ENCODE data around the gene SLA2.
"Not testable (repeated sequence)": the region's sequence is repeated elsewhere in the genome, so short reads cannot be mapped to it uniquely, and the experiment has no call there.

The SLA2 gene

DNA sequence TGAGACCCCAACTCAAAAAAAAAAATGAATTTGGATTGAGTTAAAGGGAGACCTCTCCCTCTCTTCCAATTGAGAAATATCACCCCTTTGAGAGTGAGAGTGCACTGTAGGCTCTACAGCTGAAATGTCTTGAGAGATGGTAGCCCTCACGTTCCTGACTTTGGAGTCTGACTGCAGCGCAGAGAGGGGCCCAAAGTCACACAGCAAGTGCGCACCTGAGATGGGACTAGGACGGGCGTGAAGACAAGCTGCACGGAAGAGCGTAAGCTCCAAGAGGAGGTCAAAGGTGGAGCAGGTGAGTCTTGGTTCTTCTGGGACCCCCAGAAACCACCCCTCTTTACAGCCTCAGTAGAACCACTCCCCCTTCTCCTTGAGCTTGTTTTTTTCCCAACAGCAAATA lies 643 bp downstream of the SLA2 start:
- DNase-seq (ENCODE audit: low read depth) = no peak

GRCh38 chr20:36644706-36645095 lies 1.3 kb downstream of the SLA2 start:
- DNase-seq (ENCODE audit: low read depth) = peak; percentile 19

DNA sequence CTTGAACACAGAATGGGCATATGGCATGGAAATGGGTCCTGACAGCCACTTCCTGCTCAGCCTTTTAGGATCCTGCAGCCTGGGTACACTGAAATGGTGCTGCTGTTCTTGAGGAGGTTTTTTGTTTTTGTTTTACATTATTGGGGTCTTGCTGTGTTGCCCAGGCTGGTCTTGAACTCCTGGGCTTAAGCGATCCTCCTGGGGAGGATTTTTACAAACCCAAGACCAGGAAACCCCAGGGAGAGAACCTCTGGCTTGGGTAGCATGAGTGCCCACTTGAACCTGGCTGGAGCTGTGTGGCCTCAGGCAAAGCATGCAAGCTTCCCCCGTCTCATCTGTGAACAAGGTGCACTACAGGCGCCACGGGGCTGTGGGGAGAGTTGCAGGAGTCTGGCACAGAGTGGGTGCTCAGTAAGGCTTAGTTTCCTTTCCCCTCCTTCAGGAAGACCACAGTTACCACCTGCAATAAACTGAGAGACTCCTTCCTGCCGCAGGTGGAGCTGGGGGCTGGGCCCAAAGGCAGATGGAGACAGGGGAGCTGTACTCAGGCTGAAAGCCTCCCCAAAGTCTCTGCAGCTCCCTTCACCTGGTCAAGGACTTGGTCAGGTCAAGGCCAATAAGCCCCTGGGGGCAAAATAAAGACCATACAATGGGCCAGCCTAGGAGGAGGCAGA lies 1.8 kb downstream of the SLA2 start:
- DNase-seq (ENCODE audit: low read depth) = no peak

DNA sequence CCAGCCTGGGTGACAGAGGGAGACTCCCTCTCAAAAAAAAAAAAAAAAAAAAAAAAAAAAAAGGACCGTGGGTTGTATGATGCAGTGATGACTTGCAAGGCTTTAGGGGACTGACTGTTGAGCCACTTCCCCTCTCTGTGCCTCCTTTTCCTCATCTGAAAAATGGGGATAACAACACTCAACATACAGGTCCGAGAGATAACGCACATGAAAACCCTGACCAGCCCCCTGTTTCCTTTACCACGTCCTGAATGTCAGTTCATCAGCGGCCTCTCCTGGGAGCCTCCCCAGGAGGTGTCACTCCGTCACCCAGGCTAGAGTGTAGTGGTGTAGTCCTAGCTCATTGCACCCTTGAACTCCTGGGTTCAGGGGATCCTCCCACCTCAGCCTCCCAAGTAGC lies 3.9 kb downstream of the SLA2 start:
- no peak for DNase-seq (ENCODE audit: low read depth)

GRCh38 chr20:36641506-36641843 lies 4.5 kb downstream of the SLA2 start:
- DNase-seq (ENCODE audit: low read depth) = no peak

DNA sequence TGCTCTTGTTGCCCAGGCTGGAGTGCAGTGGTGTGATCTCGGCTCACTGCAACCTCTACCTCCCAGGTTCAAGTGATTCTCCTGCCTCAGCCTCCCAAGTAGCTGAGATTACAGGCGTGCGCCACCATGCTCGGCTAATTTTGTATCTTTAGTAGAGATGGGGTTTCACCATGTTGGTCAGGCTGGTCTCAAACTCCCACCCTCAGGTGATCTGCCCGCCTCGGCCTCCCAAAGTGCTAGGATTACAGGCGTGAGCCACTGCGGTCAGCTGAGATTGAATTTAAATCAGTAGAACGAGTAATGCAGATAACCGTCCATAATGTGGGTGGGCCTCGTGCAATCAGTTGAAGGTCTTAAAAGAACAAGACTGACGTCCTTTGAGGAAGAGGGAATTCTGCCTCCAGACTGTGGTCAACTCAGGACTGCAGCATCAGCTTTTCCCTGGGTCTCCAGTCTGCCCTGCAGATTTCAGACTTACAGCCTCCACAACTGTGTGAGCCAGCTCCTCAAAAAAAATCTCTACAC lies 7.1 kb downstream of the SLA2 start:
- DNase-seq (ENCODE audit: low read depth) = not testable (repeated sequence)

DNA sequence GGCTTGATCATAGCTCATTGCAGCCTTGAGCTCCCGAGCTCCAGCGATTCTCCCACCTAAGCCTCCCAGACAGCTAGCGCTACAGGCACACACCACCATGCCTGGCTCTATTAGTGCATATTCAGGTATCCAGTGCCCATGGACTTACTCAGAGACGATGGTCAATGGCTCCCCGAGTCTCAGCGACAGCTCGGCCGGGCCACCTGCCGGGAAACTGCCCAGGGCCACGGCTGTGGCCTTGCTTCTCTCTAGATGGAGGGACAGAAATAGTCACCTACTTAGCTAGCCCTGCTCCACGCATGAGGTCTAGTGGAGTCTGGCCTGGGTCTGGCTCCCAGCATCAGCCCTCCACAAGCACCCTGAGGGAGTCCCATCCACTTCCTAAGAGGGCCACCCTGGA lies 11.7 kb downstream of the SLA2 start:
- DNase-seq (ENCODE audit: low read depth) = no peak

GRCh38 chr20:36633285-36633772 lies 12.7 kb downstream of the SLA2 start:
- DNase-seq (ENCODE audit: low read depth) = no peak

DNA sequence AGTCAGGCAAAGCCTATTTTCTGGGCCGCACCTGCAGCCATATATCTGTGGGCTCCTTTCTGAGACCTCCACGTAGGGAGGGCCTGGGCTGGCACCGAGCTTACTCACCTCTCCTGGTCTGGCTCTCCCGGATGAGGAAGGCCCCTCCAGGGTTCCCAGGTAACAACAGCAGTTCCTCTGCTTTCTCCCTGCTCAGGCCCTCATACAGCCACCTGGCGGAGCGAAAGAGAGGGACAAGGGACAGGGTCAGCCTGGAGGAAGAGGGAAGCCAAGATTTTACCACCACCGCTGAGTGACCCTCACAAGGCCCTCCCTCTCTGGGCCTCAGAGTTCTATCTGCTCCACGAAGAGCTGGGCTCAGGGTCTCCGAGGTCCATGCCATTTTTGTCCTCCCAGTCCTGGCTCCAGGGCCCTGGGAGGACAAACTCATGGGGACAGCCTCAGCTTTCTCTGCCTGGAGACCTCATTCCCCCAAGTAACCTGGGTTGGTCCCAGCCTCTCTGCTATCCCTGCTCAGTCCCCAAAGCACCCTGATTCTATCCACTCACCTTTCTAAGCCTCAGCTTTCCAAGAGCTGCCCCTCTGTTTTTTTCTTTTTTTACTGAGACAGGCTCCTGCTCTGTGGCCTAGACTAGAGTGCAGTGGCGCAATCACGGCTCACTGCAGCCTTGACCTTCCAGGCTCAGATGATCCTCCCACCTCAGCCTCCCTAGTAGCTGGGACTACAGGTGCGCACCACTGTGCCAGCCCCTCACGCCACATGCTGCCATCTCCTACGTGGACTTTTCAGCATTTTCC lies 13.3 kb downstream of the SLA2 start:
- no peak for DNase-seq (ENCODE audit: low read depth)

- no peak for DNase-seq (ENCODE audit: low read depth)
Observed at GRCh38 chr20:36632147-36632486, 13.9 kb downstream of the SLA2 start.

- DNase-seq (ENCODE audit: low read depth) = no peak
Observed at GRCh38 chr20:36631646-36632045, 14.3 kb downstream of the SLA2 start.

- DNase-seq (ENCODE audit: low read depth) = no peak
Observed at GRCh38 chr20:36629719-36630681, 16.0 kb downstream of the SLA2 start.

GRCh38 chr20:36628076-36628475 lies 17.9 kb downstream of the SLA2 start:
- no peak for DNase-seq (ENCODE audit: low read depth)

- DNase-seq (ENCODE audit: low read depth) = no peak
Observed at GRCh38 chr20:36624944-36625324, 21.1 kb downstream of the SLA2 start.

DNA sequence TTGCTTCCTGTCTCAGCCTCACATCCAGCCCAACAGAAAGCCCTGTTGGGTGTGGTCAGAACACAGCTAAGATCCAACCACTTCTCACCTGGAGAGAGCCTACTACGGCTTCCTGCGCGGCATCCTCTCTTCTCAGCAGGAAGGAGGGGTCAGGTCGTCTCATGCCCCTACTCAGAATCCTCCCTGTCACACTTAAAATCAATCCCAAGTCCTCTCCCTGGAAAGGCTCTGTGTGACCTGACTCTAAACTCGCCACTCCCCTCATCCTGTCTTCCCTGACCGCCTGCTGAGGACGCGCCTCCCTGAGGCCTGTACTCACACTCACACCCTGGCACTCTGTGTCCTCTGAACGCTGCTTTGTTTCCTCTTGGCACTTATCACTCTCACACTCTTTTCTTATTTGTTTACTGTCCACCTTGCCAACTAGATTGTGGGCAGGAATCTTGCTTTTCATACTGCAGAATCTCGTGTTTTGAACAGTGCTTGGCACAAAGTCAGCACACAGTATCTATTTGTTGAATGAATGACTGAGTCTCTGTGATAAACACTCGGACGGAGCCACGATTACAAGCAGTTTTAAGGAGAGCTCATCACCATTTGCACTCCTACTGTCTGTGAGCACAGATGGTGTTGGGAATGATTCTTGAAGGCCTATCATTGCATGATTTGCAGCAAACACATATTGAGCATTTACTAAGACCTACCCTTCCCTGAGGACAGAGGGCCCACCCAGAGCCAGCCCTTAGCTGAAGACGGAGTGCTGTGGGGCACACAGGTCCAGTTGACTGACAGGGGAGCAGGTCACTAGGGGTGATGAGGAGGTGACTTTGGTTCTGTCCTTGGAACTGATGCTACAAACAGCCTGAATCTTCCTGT lies 21.7 kb downstream of the SLA2 start:
- DNase-seq (ENCODE audit: low read depth) = no peak

DNA sequence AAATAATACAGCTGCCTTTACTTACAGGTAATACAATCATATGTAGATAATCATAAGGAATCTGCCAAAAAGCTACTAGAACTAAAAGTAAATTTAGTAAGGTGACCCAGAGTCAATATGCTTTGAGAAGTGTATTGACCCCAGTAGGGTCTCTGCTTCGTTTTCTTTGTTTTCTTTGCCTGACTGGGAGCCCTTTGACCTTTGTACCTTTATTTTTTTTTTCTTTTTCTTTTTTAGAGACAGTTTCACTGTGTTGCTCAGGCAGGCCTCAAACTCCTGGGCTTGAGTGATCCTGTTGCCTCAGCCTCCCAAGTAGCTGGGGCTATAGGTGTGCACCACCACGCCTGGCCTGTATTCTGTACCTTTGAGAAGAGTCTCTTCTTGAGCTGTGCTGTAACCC lies 22.6 kb downstream of the SLA2 start:
- DNase-seq (ENCODE audit: low read depth) = no peak

DNA sequence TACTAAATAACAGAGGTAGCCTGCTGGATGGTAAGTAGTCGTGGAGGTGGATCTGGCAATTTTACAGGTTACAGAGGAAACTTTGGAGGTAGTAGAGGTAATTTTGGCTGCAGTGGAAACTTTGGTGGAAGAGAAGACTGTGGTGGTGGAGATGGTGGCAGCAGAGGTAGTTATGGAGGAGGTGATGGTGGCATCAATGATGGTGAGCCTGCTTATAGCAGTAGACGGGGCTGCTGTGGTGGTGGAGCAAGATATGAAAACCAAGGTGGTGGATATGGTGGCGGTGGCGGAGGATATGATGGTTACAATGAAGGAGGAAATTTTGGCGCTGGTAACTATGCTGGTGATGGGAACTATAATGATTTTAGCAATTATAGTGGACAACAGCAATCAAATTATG lies 25.1 kb downstream of the SLA2 start:
- DNase-seq (ENCODE audit: low read depth) = no peak

DNA sequence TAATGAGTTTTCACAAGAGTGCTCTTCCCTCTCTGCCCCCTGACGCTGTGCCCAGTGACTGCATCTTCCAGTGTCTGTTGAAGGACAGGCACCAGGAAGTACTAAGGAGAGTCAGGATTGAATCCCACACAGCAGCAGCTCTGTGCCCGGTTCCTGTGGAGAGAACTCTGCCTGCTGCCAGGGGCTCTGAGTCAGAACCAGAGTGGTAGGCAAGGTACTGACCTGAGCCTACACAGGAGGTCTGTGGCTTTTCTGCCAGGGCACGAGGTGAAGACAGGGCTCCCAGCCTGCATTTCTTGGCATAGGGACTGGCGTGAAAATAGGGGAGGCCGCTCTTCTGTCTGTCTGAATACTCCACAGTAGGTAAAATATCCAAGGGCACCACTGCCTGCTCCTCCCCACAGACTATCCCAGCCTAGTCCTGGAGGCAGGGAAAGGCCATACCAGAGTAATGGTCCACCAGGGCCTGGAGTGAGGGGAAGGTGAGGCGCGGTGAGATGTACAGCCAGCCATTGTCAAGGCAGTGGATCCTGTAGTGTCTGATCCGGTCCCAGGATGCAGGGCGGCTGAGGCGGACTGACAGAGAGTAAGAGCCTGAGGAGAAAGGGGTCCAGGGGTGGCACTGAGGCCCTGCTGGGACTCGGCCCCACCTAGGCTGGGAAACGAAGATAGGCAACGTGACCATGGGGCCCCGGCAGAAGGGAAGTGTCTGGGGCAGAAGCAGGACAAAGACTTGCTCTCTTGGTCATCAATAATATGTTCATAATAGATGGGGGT lies 31.0 kb downstream of the SLA2 start:
- DNase-seq (ENCODE audit: low read depth) = no peak

DNA sequence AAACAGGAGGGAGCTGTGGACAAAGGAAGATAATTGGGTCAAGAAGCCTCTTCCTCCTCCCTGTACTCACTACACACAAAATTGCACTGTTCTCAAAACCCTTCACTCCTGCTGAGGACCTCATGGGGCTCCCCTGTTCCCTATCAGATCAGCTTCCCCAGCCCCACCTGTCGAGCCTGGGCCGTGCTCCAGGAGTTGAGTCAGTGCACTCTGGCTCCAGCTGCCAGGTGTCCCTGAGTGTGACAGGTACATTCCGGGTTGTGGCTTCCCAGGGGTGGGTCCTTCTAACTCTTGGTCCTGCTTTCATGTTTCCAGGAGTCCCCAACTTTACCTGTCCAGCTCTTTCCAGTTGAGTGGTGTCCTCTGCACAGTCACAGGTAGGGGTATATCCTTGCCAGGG lies 32.0 kb downstream of the SLA2 start:
- no peak for DNase-seq (ENCODE audit: low read depth)

GRCh38 chr20:36611625-36612024 lies 34.4 kb downstream of the SLA2 start:
- DNase-seq (ENCODE audit: low read depth) = no peak

- DNase-seq (ENCODE audit: low read depth) = not testable (repeated sequence)
Observed at GRCh38 chr20:36608388-36608728, 37.6 kb downstream of the SLA2 start.

Measured in fibroblast of gingiva (primary cell).